DMS79 (cell line): ENCODE measurements around the gene TNRC6C.

Experiments used
- DNase-seq: peaks from one replicate; lab custom pipeline; 2025; lab: John Stamatoyannopoulos, UW

Gene TNRC6C, protein sequence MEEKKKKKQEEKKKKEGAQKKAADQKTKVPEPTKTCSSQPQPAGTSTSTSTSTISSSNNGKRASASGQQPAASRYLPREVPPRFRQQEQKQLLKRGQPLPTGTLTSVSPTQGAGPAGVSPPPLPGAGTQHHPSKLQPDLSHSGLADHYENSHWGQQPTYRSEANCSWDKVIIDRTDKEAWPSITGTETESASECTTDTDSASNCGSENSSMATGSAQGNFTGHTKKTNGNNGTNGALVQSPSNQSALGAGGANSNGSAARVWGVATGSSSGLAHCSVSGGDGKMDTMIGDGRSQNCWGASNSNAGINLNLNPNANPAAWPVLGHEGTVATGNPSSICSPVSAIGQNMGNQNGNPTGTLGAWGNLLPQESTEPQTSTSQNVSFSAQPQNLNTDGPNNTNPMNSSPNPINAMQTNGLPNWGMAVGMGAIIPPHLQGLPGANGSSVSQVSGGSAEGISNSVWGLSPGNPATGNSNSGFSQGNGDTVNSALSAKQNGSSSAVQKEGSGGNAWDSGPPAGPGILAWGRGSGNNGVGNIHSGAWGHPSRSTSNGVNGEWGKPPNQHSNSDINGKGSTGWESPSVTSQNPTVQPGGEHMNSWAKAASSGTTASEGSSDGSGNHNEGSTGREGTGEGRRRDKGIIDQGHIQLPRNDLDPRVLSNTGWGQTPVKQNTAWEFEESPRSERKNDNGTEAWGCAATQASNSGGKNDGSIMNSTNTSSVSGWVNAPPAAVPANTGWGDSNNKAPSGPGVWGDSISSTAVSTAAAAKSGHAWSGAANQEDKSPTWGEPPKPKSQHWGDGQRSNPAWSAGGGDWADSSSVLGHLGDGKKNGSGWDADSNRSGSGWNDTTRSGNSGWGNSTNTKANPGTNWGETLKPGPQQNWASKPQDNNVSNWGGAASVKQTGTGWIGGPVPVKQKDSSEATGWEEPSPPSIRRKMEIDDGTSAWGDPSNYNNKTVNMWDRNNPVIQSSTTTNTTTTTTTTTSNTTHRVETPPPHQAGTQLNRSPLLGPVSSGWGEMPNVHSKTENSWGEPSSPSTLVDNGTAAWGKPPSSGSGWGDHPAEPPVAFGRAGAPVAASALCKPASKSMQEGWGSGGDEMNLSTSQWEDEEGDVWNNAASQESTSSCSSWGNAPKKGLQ (N-terminal part only)

DNA sequence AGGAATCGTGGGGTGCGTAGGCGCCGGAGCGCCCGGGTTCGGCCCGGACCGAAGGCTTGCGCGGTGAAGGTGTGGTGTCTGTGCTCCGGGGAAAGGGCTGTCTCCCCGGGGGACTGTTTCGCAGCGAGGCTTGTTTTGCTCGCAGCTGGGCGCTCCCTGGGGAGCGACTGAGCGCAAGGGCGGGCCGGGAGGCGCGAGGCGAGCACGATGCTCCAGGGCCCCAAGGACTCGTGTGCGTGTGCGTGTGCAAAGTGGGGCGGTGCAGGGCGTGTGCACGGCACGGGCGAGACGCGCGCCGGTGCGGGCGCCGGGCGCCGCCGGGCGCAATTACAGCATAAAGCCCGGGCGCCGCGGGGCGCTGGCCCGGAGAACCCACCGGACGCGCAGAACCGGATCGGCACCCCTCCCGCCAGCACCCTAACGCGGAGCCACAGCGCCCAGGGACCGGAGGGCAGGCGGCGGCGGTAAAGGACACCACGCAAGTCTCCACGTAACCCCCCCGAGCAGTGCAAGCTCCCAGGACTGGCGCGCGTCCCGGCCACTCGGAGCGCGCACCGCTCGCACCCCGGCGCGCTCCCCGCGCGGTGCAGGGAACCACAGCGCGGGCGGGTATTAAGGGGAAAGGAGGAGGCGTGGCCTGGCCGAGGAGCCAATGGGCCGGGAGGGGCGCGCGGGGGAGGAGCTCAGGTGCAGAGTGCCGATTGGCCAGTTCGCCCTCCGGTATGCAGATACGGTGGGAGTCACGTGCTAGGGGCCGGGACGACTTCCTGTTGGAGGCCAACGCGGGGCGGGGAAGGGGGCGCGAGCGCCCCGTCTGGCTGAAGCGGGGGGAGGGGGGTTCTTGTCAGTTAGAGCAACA, at the start of gene TNRC6C:
TNRC6C (plus strand) TSS at position 847 of the 859 bp plus-strand sequence. CDS start 45,504 bp downstream, outside the sequence.
- DNase-seq = peak; percentile 95

DNA sequence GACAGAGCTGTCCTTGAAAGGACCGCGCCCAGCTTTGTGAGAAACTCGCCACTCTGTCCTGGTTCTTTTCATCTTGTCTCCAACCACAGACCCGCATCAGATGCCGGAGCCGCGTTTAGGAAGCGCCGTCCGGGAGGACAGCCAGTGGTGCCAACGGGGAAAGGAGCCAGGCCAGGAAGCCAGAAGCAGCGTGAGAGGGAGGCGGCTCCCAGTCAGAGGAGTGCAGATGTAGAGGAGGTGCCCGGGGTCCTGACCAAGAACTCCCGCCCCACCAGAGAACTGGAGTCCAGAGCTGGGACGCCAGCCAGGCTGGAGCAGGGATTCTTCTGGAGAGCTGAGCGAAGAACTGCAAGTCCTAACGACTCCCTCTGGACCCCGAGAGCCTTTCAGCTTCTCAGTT, 49.3 kb upstream of the TNRC6C start:
- no peak for DNase-seq

DNA sequence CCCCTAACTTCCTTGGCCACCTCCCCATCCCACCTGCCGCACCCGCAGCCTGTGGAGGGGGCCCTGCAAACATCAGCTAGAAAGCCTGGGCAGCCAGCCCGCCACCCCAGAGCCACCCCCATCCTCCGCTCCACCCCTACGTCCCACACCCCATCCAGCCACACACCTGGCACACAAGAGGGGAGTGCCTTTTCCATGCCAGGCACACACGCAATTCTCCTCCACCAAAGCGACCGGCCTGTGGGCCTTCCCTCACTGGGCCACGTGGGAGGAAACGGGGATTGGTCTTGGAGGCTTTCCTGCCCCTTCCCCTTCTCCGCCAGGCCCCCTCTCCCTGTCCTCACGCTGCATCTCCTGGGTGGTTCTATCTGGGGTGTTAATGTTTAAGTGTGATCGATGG, 48.7 kb upstream of the TNRC6C start:
- DNase-seq = no peak

DNA sequence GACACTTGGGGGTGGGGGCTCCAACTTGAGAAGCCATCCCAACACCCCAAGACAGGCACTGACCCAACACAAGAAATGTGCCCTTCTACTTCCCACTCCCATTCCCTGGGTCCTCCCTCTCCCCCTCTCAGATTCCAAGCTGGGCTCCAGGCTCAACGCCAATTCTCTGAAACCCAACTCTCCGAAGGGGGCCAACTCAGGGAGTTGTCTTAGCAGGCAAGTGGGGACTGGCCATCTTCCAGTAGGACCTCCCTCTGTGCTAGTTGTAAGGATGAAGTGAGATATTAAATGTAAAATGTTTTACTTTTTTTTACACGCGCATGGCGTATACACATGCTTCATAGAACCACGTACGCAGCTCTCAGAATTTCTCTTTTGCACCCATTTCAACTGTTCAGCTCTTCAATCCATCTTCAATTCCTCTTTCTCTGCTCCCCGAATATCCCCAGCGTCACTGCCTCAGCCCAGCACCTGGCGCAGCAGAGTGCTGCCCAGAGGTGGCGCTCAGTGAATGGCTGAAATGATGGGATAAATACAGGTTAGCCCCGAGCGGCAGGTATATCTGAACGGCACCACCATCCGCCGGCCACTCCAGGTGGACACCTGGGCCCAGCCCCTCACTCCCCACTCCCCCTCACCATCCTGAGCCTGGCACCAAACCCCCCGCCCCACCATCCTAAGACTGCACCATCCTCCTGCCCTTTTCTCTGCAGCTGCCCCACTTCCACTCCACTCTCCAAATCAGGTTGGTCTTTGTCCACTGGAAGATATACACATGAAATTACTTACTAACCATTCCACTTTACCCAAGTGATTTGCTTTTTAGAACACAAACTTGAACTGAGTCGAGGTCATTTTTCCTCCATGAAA, 43.9 kb upstream of the TNRC6C start:
- peak; percentile 51 for DNase-seq

DNA sequence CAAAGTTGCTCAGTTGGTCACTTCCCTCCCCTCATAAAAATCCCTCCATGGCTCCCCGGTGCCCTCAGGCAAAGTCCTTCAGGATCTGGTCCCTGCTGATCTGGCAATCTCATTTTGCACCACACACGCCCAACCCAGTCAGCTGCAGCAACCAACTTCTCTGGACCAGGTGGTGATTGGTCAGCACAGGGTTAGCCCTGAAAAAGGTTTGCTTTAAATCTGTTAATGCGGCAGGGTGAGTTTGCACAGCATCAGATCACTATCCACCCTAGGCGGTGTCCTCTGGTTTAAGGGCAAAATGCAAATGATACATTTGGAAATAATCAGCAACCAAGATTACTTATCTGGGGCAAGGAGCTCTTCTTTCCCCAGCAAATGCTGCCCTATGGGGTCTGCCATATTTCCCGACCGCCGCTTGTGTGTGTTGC, 42.9 kb upstream of the TNRC6C start:
- no peak for DNase-seq

DNA sequence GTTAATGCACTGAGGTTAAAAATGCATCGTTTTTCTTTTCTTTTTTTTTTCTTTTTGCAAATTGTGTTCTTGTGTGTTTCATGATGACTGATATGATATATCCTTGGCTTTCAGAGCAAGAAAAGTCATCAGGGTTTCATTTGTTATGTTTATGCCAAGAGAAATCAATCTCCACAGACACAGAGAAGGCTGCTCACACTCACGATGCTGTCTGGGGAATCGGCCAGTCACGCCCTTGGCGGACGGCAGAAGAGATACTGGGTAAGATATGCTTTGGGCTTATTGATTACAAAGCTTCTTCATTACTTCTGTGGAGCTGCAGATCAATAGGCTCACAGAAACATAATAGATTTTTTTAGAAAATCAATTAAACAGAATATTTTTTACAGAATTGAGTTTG, 42.2 kb upstream of the TNRC6C start:
- DNase-seq = no peak

DNA sequence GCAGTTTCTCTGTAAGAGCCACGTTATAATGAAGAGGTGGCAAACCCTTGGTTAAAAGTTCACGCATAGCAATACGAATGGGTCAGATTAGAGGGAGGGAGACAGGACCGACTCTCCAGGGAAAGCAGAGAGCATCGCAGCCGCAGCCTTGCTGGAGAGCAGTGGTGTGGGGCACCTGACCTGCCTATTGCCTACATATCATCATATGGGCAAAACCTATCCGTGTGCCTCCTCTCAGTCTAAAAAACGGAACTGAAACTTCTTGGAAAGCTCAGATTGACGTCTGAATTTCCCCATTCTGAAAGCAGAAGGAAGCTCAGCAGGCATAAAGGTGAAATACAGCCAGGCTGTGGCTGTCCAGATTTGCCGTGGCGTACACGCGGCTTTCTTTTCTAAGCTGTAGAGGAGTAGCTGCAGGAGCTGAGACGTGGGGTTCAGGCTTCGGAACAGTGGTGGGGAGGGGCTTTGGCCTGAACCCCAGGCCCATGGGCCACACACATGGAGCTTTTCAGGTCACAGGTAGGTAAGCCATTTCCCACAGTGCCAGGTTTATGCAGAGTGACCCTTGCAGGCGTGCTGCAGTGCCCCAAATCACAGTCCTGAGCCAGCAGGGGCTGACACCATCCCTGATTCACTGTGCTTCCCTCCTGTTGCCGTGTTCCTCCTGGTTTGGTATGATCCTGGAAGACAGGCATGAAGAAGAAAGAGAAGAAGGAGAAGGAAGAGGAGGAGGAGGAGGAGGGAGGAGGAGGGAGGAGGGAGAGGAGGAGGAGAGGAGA, 41.6 kb upstream of the TNRC6C start:
- DNase-seq = no peak

DNA sequence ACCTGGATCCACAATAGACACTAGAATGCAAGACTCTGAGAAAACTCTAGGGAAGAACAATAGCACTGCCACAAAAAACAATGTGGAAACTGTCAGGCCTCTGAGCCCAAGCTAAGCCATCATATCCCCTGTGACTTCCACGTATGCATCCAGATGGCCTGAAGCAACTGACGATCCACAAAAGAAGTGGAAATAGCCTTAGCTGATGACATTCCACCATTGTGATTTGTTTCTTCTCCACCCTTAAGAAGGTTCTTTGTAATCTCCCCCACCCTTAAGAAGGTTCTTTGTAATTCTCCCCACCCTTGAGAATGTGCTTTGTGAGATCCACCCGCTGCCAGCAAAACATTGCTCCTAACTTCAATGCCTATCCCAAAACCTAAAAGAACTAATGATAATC, 39.2 kb upstream of the TNRC6C start:
- DNase-seq = no peak

DNA sequence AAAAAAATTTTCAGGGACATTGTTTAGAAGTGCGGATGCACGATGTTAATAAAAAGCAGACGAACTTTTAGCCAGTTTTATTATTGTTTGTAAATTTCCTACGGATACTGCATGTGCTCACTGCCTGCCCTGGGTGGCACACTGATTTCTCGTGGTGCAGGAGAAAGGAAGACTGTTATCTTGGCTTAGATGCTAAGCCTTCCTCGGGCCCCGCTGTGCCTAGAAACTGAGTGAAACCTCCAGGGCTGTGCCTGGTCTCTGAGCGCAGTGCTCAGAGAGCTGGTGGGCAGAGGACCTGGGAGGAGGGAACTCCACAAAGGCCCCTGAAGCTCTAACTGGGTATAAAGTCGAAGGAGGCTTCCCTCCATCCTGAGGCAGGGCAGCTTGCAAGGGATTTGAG, 35.4 kb upstream of the TNRC6C start:
- no peak for DNase-seq

DNA sequence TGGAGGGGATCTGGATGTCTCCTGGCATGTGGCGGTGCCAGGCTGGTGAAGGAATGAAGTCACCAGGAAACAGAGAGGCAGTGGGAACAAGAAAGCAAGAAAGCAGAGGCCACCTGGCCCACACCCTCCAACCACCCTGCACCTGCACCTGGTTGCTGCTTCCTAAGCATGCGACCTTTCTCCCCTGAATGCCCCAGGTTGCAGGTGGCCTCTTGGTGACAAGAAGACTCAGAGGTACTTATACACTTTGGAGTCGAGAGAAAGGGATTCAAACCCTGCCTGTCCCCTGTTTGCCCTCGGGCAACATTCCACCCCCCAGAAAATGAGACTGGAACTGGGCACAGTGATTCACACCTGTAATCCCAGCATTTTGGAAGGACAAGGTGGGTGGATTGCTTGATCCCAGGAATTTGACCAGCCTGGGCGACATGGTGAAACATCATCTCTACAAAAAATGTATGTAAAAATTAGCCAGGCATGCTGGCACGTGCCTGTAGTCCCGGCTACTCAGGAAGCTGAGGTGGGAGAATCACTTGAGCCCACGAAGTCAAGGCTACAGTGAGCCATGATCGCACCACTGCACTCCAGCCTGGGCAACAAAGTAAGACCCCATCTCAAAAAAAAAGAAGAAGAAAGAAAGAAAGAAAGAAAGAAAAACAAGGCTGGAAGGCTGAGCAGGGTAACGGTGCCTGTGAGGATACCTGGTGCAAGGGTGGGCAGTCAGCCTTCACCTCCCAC, 34.6 kb upstream of the TNRC6C start:
- DNase-seq = no peak

DNA sequence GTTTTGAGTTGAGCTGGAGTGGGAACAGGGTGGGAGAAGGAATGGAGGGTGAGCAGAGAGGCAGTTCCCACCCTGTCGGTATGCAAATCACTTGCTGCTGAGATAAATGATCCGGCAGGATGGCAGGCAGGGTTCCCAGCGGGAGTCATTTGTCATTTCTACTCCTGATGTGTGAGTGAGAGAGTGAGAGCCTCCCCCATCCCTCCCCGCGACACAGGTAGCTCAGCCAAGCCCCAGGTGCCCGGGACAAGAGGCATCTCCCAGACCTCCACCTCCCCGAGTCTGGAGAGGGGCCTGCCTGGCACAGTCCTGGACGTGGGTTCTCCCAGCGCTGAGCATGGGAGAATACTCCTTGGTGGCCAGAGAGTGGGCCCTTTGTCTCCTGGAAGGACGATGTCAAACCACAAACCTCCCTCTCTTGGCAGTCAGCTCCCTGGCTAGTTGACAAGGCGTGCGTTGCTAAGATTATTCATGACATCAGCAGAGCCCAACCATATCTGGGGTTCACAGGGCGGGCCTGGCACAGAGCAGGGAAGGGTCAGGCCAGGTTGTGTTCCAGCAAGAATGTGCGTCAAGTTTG, 33.7 kb upstream of the TNRC6C start:
- DNase-seq = no peak

DNA sequence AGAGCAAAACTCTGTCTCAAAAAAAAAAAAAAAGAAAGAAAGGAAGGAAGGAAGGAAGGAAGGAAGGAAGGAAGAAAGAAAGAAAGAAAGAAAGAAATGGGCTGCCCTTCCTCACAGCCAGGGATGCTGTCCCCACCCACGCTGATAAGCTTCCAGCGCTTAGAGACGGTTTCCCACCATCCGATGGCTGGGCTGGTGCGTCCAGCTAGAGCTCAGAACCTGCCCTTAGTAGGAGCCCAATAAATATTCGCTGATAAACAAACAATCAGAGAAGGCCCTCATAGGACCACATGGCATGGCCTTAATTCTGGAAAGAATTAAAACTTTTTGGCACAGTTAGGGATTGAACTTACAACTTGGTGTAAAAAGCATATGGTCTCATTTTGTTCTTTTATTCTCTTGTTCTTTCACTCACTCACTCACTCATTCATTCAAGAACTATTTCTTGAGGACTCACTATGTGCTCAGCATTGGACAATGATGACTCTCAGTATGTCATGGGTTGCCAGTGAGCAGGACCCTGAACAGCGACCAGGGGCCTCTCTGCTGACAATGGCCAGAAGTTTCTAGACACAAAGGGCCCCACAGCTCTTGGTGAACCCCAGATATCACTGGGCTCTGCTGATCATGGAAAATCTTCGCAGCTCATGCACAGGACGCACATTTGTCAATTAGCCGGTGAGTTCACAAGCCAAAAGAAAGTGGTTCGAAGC, 32.5 kb upstream of the TNRC6C start:
- DNase-seq = no peak

DNA sequence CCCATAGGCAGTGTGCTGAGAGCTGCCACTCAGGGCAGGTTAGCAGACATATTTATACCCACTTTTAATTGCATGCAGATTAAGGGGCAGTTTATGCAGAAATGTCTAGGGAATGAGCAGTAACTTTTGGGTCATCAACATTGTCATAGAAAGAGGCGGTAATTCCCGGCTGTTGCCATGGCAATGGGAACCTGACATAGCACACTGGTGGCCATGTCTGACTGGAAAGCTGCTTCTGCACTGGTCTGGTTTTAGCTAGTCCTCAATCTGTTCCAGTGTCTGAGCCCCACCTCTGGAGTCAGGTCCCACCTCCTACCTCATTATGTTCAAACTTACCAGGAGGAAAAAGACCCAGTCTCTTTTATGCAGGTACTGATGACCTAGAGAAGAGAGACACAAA, 31.5 kb upstream of the TNRC6C start:
- no peak for DNase-seq

DNA sequence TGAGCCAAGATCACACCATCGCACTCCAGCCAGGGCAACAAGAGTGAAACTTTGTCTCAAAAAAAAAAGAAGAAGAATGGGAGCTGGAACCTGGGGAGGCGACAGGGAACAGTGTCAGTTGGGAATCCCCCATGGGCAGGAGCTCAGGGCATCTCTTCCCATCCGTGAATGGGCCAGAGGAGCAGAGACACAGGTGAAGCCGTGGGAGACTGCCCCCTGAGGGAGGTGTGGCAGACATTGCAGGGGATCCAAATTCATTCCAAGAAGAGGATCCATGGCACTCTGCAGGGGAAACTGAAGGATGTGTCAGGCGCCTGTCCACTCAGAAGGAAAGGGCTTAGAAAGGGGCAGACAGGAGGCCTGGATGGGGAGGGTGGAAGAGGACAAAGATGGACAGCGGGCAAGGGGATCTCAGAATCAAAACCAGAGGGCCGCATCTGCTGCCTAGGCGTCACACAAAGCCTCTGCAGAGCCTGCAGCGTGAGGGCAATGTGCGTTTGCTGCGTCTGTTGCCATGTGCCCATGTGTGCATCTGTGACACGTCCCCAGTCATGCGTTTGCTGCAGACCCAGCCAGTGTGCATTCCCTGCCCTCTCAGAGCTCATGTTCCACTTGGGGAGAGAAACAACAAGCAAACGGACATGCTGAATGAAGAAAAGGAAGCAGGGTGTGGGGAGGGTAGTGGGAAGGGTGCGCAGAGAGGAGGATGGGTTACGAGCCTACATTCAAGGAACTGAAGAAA, 30.6 kb upstream of the TNRC6C start:
- DNase-seq = no peak

DNA sequence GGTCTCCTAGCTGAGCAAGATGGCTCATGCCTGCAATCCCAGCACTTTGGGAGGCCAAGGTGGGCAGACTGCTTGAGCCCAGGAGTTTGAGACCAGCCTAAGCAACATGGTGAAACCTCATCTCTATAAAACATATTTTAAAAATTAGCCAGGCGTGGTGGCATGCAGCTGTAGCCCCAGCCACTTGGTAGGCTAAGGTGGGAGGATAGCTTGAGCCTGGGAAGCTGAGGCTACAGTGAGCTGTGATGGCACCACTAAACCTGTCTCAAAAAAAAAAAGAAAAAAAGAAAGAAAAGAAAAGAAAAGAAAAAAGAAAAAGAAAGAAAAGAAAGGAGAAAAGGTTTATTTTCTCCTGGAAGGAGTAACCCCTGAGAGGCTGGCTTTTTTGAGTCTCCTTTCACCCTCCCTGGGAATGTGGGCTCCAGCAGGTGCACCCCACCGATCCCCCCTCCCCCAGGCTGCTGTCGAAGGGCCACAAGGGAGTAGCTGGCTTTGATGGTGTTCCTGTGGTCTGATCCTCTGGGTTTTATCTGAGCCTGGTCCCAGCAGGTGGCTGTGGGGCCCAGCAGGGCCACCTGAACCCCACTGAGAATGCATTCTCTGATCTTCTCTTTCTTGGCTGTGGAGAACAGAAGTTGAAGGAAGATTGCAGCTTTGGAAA, 29.9 kb upstream of the TNRC6C start:
- no peak for DNase-seq

DNA sequence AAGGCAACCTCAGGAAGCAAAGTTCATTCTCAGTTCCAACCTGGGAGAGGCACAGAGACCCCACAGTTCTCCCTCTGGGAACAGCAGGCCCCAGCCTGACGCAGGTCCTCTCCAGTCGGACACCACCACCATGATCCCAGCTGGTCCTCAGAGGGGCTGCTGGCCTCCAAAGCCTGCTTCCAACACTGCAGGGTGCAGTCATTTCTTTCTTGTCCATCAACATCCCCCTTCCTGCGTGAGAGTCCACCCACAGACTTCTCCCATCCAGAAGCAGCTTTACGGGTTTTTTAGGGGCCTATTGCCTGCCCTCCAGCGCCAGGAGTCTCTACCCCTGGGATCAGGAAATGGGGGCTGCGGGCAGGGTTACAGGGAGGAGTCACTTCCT, 29.3 kb upstream of the TNRC6C start:
- DNase-seq = no peak
